HFFc6 (cell line): ENCODE data around the gene ME1. TPM values are rescaled to one million over a fixed set of nuclear protein-coding genes. Genes with fewer than 3 reads are reported as not detected.

Source experiments
- DNase-seq: peaks from one replicate; pipeline ENCODE4 v3.0.0-alpha.2; 2018
- H3K27ac Mint-ChIP-seq: 2 replicates; pipeline ENCODE4 v1.8.0; 2020; ENCODE audit warnings: mild to moderate bottlenecking, mixed read lengths
- H3K27me3 Mint-ChIP-seq: 2 replicates; pipeline ENCODE4 v1.8.0; 2021; ENCODE audit warnings: mild to moderate bottlenecking, moderate library complexity, mixed read lengths; ENCODE audit not compliant: insufficient read depth
- H3K36me3 Mint-ChIP-seq: 2 replicates; pipeline ENCODE4 v1.8.0; 2021; ENCODE audit warnings: low read depth, mixed read lengths
- H3K4me1 Mint-ChIP-seq: 2 replicates; pipeline ENCODE4 v1.8.0; 2020; ENCODE audit warnings: low read depth, mixed read lengths
- H3K4me3 Mint-ChIP-seq: 2 replicates; pipeline ENCODE4 v1.8.0; 2020; ENCODE audit warnings: mild to moderate bottlenecking, moderate library complexity, mixed read lengths
- H3K9me3 Mint-ChIP-seq: 2 replicates; pipeline ENCODE4 v1.8.0; 2020; ENCODE audit warnings: mild to moderate bottlenecking, mixed read lengths
- long read RNA-seq: library from polyadenylated mRNA; unstranded; transcript quantifications from one replicate; pipeline ENCODE4 v2.0.0, GENCODE V29; 2019
- total RNA-seq, 6 experiments: library from RNA; stranded (reverse); fragmentation: NEBNext Ultra II Directional; extraction: Animal tissue kit (Norgen Biotek cat#: 25700); gene quantifications; 2 replicates in 1 of 6; 3 replicates in 5 of 6; pipeline ENCODE4 v1.2.3, GENCODE V29; 2021
- TF ChIP-seq, protein P1 (sequence below): fragments of 200-600 bp; sonication (generic); IDR thresholded peaks from 2 replicates; pipeline ENCODE4 v1.5.0; 2021; ENCODE audit warnings: antibody characterized with exemption, mild to moderate bottlenecking

Gene ME1
- 10 to 100 TPM; 24.2 to 37.1 (median 32.6) TPM for total RNA-seq
- long read RNA-seq, transcript ME1-201 (14 exons, 3,371 nt) = major isoform, 58 of 83 reads
- long read RNA-seq, partial matches to known transcripts = 17 of 83 reads
- long read RNA-seq, other reads (novel, unspliced or antisense) = 8 of 83 reads

DNA sequence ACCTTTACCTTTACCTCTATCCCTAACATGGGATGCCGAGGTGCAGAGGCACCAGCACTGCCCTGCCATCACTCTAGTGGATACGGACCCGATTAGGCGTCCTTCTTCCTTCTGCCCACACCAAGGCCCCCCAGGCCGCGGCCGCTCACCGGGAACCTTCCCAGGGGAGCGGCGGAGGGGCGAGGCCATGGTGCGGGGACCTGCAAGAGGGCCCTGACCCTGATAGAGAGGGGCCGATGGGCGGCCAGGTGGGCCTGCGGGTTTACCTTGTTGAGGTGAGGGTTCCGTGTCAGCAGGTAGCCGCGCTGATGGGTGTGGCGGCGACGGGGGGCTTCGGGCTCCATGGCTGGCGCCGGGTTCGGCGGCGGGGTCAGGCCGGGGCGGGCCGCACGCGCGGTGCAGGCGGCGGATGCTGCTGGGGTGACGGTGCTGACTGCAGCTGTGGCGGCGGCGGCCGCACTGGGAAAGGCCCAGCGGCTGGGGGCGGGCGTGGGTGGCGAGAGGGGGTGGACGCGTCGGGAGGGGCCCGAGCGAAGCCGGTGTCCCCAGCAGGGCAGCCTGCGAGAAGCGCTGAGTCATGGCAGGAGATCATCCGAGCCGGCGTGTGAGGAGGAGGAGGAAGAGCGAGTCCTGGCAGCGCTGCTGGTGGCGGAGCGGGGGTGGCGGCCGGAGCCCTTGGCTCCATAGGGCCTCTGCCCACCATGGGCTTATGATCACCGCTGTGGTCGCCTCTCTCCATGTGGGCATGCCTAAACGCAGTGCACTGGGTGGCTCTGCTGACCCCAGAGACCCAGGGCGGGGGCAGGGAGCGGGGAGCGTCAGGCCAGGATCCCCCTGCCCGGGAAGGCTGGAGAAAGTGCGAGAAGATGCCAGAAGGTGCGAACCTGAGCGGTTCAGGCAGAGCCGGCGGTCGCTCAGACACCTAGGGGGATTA, at the start of gene ME1:
ME1 (minus strand) TSS at position 441 of the 934 bp plus-strand sequence; CDS start at position 344, 97 bp downstream.
- Mint-ChIP-seq H3K27ac (peak within 1 kb of the TSS; percentile 92), H3K36me3 (peaks cover 15% of the 10 kb centered on the region), H3K4me3 (peak within 1 kb of the TSS; percentile 91), H3K9me3 (no peaks in the 10 kb centered on the region), H3K27me3 (no peaks in the 10 kb centered on the region), H3K4me1 (peaks cover 36% of the 10 kb centered on the region)
- DNase-seq = peak; percentile 82
- TF ChIP-seq, protein P1, sequence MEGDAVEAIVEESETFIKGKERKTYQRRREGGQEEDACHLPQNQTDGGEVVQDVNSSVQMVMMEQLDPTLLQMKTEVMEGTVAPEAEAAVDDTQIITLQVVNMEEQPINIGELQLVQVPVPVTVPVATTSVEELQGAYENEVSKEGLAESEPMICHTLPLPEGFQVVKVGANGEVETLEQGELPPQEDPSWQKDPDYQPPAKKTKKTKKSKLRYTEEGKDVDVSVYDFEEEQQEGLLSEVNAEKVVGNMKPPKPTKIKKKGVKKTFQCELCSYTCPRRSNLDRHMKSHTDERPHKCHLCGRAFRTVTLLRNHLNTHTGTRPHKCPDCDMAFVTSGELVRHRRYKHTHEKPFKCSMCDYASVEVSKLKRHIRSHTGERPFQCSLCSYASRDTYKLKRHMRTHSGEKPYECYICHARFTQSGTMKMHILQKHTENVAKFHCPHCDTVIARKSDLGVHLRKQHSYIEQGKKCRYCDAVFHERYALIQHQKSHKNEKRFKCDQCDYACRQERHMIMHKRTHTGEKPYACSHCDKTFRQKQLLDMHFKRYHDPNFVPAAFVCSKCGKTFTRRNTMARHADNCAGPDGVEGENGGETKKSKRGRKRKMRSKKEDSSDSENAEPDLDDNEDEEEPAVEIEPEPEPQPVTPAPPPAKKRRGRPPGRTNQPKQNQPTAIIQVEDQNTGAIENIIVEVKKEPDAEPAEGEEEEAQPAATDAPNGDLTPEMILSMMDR = 0 out of 2 replicates have a peak, but pooled peaks have one; percentile 8

DNA sequence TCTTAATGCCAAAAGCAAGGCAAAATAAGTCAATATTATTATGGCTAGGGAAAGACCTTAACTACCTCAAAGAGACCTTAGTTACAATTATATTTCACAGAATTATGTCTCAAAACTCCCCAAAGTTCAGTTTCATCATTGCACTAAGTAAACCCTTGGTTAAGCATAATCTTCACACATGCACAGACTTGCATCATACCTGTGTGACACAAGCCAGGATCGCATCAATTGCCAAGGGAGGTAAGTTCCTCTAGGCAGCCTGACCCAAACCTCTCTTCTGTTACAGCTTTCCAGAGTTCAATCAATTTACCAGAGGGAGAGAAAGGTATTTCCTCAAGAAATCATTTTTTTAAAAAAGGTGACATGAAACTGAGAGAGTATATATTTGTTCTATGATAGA, 49.6 kb upstream of the ME1 start:
- no peak for DNase-seq
- H3K9me3 Mint-ChIP-seq = no peaks in the 10 kb centered on the region
- no peak overlapping the region for H3K4me3 Mint-ChIP-seq
- H3K4me1 Mint-ChIP-seq = no peaks in the 10 kb centered on the region
- no peak overlapping the region for H3K27ac Mint-ChIP-seq
- TF ChIP-seq, protein P1 = no peak
- H3K36me3 Mint-ChIP-seq = no peaks in the 10 kb centered on the region
- peaks cover 3% of the 10 kb centered on the region for H3K27me3 Mint-ChIP-seq

DNA sequence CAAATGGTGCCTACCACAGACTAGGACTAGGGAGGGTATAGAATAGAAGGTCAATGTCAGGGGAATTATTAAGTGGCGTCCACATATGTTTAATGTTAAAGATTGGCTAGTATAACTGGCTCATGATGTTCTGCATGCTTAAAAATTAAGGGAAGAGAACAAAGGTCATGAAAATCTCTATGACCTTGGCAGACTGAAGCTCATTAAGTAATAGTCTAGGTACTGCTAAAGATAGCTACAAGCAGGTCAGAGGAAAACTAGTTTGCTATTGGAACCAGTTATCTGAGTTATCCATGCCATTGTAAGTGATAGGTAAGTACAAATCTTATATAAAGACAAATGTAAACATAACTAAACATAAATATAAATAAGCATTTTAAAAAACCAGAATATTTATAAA, 48.5 kb upstream of the ME1 start:
- Mint-ChIP-seq H3K36me3 (no peaks in the 10 kb centered on the region), H3K27ac (no peak overlapping the region), H3K4me1 (no peaks in the 10 kb centered on the region), H3K4me3 (no peak overlapping the region), H3K9me3 (no peaks in the 10 kb centered on the region), H3K27me3 (peaks cover 3% of the 10 kb centered on the region)
- TF ChIP-seq, protein P1 = no peak
- DNase-seq = no peak

DNA sequence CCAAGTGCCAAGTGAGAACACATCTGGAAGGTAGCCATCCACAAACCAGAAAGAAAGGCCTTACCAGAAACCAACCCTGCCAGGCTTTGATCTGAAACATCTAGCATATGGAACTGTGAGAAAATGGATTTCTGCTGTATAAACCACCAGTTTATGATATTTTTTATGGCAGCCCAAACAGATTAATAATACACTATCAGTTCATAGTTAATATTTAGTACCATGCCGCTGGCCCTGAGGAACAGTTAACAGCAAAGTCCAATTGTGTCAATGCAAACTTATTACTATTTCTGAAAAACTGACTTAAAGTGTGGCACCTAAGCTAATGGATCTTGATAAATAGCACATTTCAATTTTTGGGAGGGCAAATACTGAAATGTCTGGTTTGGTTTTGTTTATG, 46.1 kb upstream of the ME1 start:
- H3K9me3 Mint-ChIP-seq = no peaks in the 10 kb centered on the region
- H3K27ac Mint-ChIP-seq = no peak overlapping the region
- H3K4me1 Mint-ChIP-seq = no peaks in the 10 kb centered on the region
- TF ChIP-seq, protein P1 = no peak
- DNase-seq = no peak
- H3K27me3 Mint-ChIP-seq = peaks cover 11% of the 10 kb centered on the region
- H3K4me3 Mint-ChIP-seq = no peak overlapping the region
- H3K36me3 Mint-ChIP-seq = no peaks in the 10 kb centered on the region

DNA sequence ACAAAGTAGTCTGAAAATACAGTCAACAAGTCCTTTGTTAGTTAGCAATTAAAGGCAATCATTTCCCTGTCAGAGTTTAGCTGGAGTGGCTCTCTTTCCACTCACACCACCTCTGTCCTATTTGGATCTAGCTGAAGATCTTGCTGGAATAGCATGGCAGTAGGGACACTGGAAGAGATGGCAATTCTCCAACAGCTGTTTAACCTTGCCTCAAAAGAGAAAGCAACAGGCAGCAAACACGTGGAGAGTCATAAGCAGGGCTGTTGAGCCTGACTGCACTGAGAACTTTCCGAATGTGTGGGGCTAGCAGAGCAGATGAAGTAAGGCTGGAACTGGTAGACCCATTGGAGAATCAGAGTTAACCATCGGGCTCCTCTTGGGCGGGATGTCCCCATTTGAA, 43.5 kb upstream of the ME1 start:
- H3K4me3 Mint-ChIP-seq = no peak overlapping the region
- DNase-seq = no peak
- H3K36me3 Mint-ChIP-seq = no peaks in the 10 kb centered on the region
- no peak overlapping the region for H3K27ac Mint-ChIP-seq
- no peaks in the 10 kb centered on the region for H3K4me1 Mint-ChIP-seq
- no peaks in the 10 kb centered on the region for H3K9me3 Mint-ChIP-seq
- H3K27me3 Mint-ChIP-seq = peaks cover 10% of the 10 kb centered on the region
- TF ChIP-seq, protein P1 = no peak
